ENCODE data around the gene DPF1. TPM values are rescaled to one million over a fixed set of nuclear protein-coding genes. Genes with fewer than 3 reads are reported as not detected.

The DPF1 gene
- 0.63 and 2.9 TPM in 2 replicates for total RNA-seq

GRCh38 chr19:38224014-38224862 is at the start of gene DPF1:
DPF1 (minus strand) TSS chr19:38224222; CDS start chr19:38224142, 80 bp downstream.

GRCh38 chr19:38264486-38265212 is 40.6 kb upstream of the DPF1 start, which contains the start of gene SPINT2:
SPINT2 (plus strand) TSS chr19:38264573; CDS start chr19:38264893, 320 bp downstream.

Other genes starting within 250 kb of the DPF1 start
- gene PPP1R14A, start 32.2 kb upstream of the DPF1 start, total RNA-seq, result 26.5 and 37.6 TPM in 2 replicates
- 234 and 512 TPM in 2 replicates for gene SPINT2, start 40.4 kb upstream of the DPF1 start, total RNA-seq
- 209 and 318 TPM in 2 replicates for gene C19orf33, start 80.0 kb upstream of the DPF1 start, total RNA-seq
- 114 and 149 TPM in 2 replicates for gene YIF1B, start 91.7 kb upstream of the DPF1 start, total RNA-seq
- gene KCNK6, start 95.6 kb upstream of the DPF1 start, total RNA-seq, result 5.7 and 8.5 TPM in 2 replicates
- 0.16 and 0.51 TPM in 2 replicates for gene CATSPERG, start 111.6 kb upstream of the DPF1 start, total RNA-seq
- 403 and 452 TPM in 2 replicates for gene PSMD8, start 150.3 kb upstream of the DPF1 start, total RNA-seq
- 1.1 and 1.3 TPM in 2 replicates for gene GGN, start 163.8 kb upstream of the DPF1 start, total RNA-seq
- gene SPRED3, start 164.5 kb upstream of the DPF1 start, total RNA-seq, result 0.81 and 1.5 TPM in 2 replicates
- 11.6 and 15.1 TPM in 2 replicates for gene FAM98C, start 178.9 kb upstream of the DPF1 start, total RNA-seq
- not detected in 2 replicates for gene RASGRP4, start 202.0 kb upstream of the DPF1 start, total RNA-seq
- gene RYR1, start 209.5 kb upstream of the DPF1 start, total RNA-seq, result under 0.01 and 0.13 TPM in 2 replicates

All from mesangial cell (primary cell).